Mesothelial cell of epicardium (in vitro differentiated cells): ENCODE measurements around the gene REM1. TPM values are rescaled to one million over a fixed set of nuclear protein-coding genes. Genes with fewer than 3 reads are reported as not detected.

Experiments used
- DNase-seq, 2 experiments: peaks; one replicate each; pipeline ENCODE4 v3.0.0; 2021; ENCODE audit warnings: low spot score in 2 of 2; ENCODE audit not compliant: unreplicated experiment in 2 of 2
- H3K27ac Mint-ChIP-seq: 2 replicates; pipeline ENCODE4 v1.8.0; 2021; ENCODE audit warnings: mixed read lengths
- H3K27me3 Mint-ChIP-seq: 2 replicates; pipeline ENCODE4 v1.8.0; 2021; ENCODE audit warnings: low read depth, mixed read lengths
- H3K36me3 Mint-ChIP-seq: 2 replicates; pipeline ENCODE4 v1.8.0; 2021; ENCODE audit warnings: mixed read lengths
- H3K4me1 Mint-ChIP-seq: 2 replicates; pipeline ENCODE4 v1.8.0; 2021; ENCODE audit warnings: mixed read lengths
- H3K4me3 Mint-ChIP-seq: 2 replicates; pipeline ENCODE4 v1.8.0; 2021; ENCODE audit warnings: mild to moderate bottlenecking, moderate library complexity, mixed read lengths
- H3K9me3 Mint-ChIP-seq: 2 replicates; pipeline ENCODE4 v1.8.0; 2021; ENCODE audit warnings: mixed read lengths
- CTCF ChIP-seq: fragments of 200-600 bp; sonication (generic); IDR thresholded peaks from one replicate; pipeline ENCODE4 v1.5.0; 2021; ENCODE audit warnings: antibody characterized with exemption; ENCODE audit not compliant: unreplicated experiment
- total RNA-seq: library from RNA; stranded (reverse); gene quantifications from 3 replicates; pipeline ENCODE4 v1.2.1, GENCODE V29; 2021

Gene REM1
- total RNA-seq, 1 donor from 2014 or later: not detected

- DNase-seq: no peak
- Mint-ChIP-seq H3K27ac (no peak overlapping the region), H3K27me3 (no peaks in the 10 kb centered on the region), H3K4me3 (no peak overlapping the region), H3K4me1 (no peaks in the 10 kb centered on the region), H3K36me3 (peaks cover 16% of the 10 kb centered on the region), H3K9me3 (no peaks in the 10 kb centered on the region)
- no peak for TF ChIP-seq CTCF
Observed at GRCh38 chr20:31523361-31524283, 48.5 kb downstream of the REM1 start.

- no peak overlapping the region for H3K4me3 Mint-ChIP-seq
- H3K9me3 Mint-ChIP-seq: no peaks in the 10 kb centered on the region
- no peaks in the 10 kb centered on the region for H3K4me1 Mint-ChIP-seq
- DNase-seq: no peak
- no peak overlapping the region for H3K27ac Mint-ChIP-seq
- H3K36me3 Mint-ChIP-seq: peaks cover 37% of the 10 kb centered on the region
- no peaks in the 10 kb centered on the region for H3K27me3 Mint-ChIP-seq
- TF ChIP-seq CTCF: no peak
Observed at GRCh38 chr20:31527266-31527665, 52.2 kb downstream of the REM1 start.

Other genes starting within 250 kb of the REM1 start
- gene DEFB115, start 217.6 kb upstream of the REM1 start, total RNA-seq: not detected in 3 replicates
- gene DEFB116, start 166.7 kb upstream of the REM1 start, total RNA-seq: not detected in 3 replicates
- not detected in 3 replicates for gene DEFB118, start 106.7 kb upstream of the REM1 start, total RNA-seq
- not detected in 3 replicates for gene DEFB119, start 84.7 kb upstream of the REM1 start, total RNA-seq
- gene DEFB121, start 69.1 kb upstream of the REM1 start, total RNA-seq: not detected in 3 replicates
- not detected in 3 replicates for gene DEFB123, start 34.7 kb upstream of the REM1 start, total RNA-seq
- gene DEFB124, start 161 bp upstream of the REM1 start, total RNA-seq: not detected in 3 replicates
- gene HM13, start 39.2 kb downstream of the REM1 start, total RNA-seq: 140 to 143 TPM (median 140 TPM) in 3 replicates
- 374 to 378 TPM (median 377 TPM) in 3 replicates for gene ID1, start 130.0 kb downstream of the REM1 start, total RNA-seq
- 0.34 TPM in 1 of 3 replicates, not detected in the others for gene COX4I2, start 162.6 kb downstream of the REM1 start, total RNA-seq
- gene BCL2L1, start 247.6 kb downstream of the REM1 start, total RNA-seq: 63.2 to 66.6 TPM (median 64.8 TPM) in 3 replicates